Stimulated activated CD4-positive, alpha-beta T cell treated with anti-CD3 and anti-CD28 coated beads, Interleukin-12 subunit alpha, Interleukin-12 subunit beta, amount 100 ng/mL, for 48 hours (primary cell): Measurements from ENCODE around the gene STAT5A.
A peak's percentile ranks its signal among the peaks of the same experiment; 100 is the strongest.
"Not testable (repeated sequence)": the region's sequence is repeated elsewhere in the genome, so short reads cannot be mapped to it uniquely, and the experiment has no call there.

Experiments used
- DNase-seq, 3 donors: peaks; one replicate each; pipeline ENCODE4 v3.0.0-alpha.2; 2020; ENCODE audit warnings: low read depth in 2 of 3, low spot score in 1 of 3

STAT5A gene

GRCh38 chr17:42305031-42305330 lies 16.7 kb downstream of the STAT5A start:
- not testable (repeated sequence) for DNase-seq

GRCh38 chr17:42305543-42306384 lies 17.5 kb downstream of the STAT5A start:
- no peak for DNase-seq

GRCh38 chr17:42306385-42306667 lies 18.0 kb downstream of the STAT5A start:
- DNase-seq: no peak

GRCh38 chr17:42307362-42307927 lies 19.1 kb downstream of the STAT5A start:
- DNase-seq: no peak

- no peak for DNase-seq
These were observed 20.1 kb downstream of the STAT5A start for GRCh38 chr17:42308446-42308845.

GRCh38 chr17:42309142-42309541 lies 20.8 kb downstream of the STAT5A start:
- DNase-seq: no peak

DNA sequence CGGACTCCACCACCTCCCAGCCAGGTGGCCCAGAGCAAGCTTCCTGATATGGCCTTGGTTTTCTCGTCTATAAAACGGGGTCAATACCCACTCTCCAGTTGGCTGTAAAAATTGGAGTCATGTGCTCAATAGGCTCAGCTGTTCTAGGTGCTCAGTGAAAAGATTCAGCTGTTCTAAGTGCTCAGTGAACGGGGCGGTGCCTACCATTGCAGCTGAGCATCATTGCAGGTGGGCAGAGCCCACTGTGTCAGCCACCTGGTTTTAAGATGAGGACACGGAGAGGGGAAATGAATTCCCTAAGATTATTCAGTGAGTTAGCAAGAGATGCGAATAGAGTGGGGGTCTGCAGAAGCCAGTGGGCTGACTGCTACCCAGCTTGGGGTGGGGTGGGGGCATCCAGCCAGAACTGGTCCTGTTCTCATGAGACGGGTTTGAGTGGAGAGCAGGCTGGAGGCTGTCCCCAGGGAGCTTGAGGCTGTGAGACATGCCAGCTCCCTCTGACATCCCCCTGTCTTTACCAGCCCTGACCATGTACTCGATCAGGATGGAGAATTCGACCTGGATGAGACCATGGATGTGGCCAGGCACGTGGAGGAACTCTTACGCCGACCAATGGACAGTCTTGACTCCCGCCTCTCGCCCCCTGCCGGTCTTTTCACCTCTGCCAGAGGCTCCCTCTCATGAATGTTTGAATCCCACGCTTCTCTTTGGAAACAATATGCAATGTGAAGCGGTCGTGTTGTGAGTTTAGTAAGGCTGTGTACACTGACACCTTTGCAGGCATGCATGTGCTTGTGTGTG lies 21.9 kb downstream of the STAT5A start:
- DNase-seq: no peak

- DNase-seq: no peak
These were observed 22.5 kb downstream of the STAT5A start for GRCh38 chr17:42310787-42311215.

- no peak for DNase-seq
These were observed 23.1 kb downstream of the STAT5A start for GRCh38 chr17:42311240-42312034.

- no peak for DNase-seq
These were observed 23.7 kb downstream of the STAT5A start for GRCh38 chr17:42312035-42312284.

GRCh38 chr17:42312285-42313130 lies 24.2 kb downstream of the STAT5A start:
- DNase-seq: peak; percentile 64 to 80 (median 79)

- no peak for DNase-seq
These were observed 25.1 kb downstream of the STAT5A start for GRCh38 chr17:42313389-42313772.

- DNase-seq: no peak
These were observed 25.7 kb downstream of the STAT5A start for GRCh38 chr17:42313773-42314566.

DNA sequence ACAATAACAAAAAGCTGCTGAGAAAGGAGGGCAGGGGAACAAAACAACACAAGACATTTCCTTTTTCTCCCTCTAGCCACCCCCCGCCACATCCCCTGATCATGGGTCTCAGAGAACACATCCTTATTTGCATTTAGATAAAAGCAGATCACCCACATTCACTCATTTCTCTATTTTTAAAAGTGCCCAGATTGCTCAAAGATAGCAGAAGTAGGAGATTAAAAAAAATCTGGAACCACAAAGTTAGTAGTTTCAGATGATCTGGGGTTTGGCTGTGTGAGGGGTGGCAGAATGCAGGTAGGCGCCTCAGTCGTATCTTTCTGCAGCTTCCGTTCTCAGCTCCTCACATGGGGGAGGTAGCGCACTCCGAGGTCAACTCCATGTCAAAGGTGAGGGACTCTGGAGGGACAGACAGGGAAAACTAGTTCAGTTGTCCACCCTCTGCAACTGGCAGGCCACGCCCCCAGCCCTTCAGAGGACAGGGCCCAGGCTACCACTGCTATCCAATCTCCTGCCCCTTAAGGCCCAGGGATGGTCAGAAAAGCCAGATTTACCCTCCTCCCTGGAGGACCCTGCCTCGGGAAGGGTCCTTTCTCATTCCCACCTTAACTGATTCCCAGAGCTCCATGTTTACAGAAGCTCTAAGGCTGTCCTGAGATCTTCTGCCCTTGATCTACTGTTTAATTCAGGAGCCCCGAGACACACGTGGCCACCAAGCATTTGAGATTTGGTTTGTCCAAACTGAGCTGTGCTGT lies 27.3 kb downstream of the STAT5A start:
- no peak for DNase-seq

GRCh38 chr17:42316755-42317154 lies 28.5 kb downstream of the STAT5A start:
- no peak for DNase-seq

GRCh38 chr17:42317266-42317845 lies 29.1 kb downstream of the STAT5A start:
- DNase-seq: no peak

DNA sequence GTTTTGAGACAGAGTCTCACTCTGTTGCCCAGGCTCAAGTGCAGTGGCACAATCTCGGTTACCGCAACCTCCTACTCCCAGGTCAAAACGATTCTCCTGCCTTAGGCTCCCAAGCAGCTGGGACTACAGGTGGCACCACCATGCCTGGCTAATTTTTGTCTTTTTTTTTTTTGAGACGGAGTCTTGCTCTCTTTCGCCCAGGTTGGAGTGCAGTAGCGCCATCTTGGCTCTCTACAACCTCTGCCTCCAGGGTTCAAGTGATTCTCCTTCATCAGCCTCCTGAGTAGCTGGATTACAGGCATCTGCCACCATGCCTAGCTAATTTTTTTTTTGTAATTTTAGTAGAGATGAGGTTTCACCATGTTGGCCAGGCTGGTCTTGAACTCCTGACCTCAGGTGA lies 29.7 kb downstream of the STAT5A start:
- not testable (repeated sequence) for DNase-seq

DNA sequence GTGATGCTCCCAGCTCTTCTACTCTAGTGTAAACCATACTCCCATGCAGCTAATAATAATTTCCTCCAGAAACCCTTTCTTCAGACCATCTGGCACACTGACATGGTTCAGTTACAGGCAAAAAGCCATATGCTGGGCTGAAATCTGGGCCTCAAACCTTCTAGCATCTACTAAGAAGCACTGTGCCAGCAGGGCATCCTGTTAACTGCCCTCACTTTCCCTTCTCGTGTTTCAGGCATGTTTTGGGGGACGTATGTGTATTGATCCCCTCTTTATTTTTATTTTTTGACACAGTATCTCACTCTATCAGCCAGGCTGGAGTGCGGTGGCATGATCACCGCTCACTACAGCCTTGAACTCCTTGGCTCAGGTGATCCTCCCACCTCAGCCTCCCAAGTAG lies 33.3 kb downstream of the STAT5A start:
- DNase-seq: no peak
